H9 (cell line): Measurements from ENCODE around the gene PES1. TPM values are rescaled to one million over a fixed set of nuclear protein-coding genes. Genes with fewer than 3 reads are reported as not detected.
"Not testable (repeated sequence)": the region's sequence is repeated elsewhere in the genome, so short reads cannot be mapped to it uniquely, and the experiment has no call there.

Experiments
- DNase-seq: peaks from one replicate; pipeline ENCODE4 v3.0.0-alpha.2; 2017
- H2AFZ ChIP-seq: one replicate; pipeline ENCODE4 v1.6.1; 2013; ENCODE audit warnings: mild to moderate bottlenecking, low read length, control low read depth, moderate library complexity
- H2AK5ac ChIP-seq: 2 replicates; pipeline ENCODE4 v1.6.1; 2013; ENCODE audit warnings: low read length, control low read depth, mixed read lengths; ENCODE audit not compliant: insufficient read length
- H2BK120ac ChIP-seq: one replicate; pipeline ENCODE4 v1.6.1; 2013; ENCODE audit warnings: low read depth, mild to moderate bottlenecking, low read length, control low read depth, inconsistent platforms; ENCODE audit not compliant: poor library complexity, severe bottlenecking
- H2BK12ac ChIP-seq: 2 replicates; pipeline ENCODE4 v1.6.1; 2013; ENCODE audit warnings: low read length, control low read depth, mixed read lengths, low read depth; ENCODE audit not compliant: insufficient read length
- H2BK15ac ChIP-seq: 2 replicates; pipeline ENCODE4 v1.6.1; 2013; ENCODE audit warnings: low read depth, low read length, control low read depth
- H2BK20ac ChIP-seq: one replicate; pipeline ENCODE4 v1.6.1; 2013; ENCODE audit warnings: low read depth, mild to moderate bottlenecking, low read length, control low read depth, inconsistent platforms; ENCODE audit not compliant: poor library complexity, severe bottlenecking
- H2BK5ac ChIP-seq: 2 replicates; pipeline ENCODE4 v1.6.1; 2013; ENCODE audit warnings: low read length, control low read depth, mixed read lengths; ENCODE audit not compliant: insufficient read length
- H3K14ac ChIP-seq: 2 replicates; pipeline ENCODE4 v1.6.1; 2013; ENCODE audit warnings: low read length, control low read depth; ENCODE audit not compliant: insufficient read depth
- H3K18ac ChIP-seq: 2 replicates; pipeline ENCODE4 v1.6.1; 2013; ENCODE audit warnings: low read depth, mild to moderate bottlenecking, mixed read lengths, low read length, control low read depth; ENCODE audit not compliant: insufficient read length
- H3K23ac ChIP-seq: 2 replicates; pipeline ENCODE4 v1.6.1; 2013; ENCODE audit warnings: low read length, control low read depth, mixed read lengths, low read depth; ENCODE audit not compliant: insufficient read length
- H3K23me2 ChIP-seq: 2 replicates; pipeline ENCODE4 v1.6.1; 2013; ENCODE audit warnings: low read depth, mild to moderate bottlenecking, mixed read lengths, low read length, control low read depth; ENCODE audit not compliant: insufficient read length, poor library complexity, severe bottlenecking
- H3K27ac ChIP-seq: 2 replicates; pipeline ENCODE4 v1.5.1; 2013; ENCODE audit warnings: low read length, control low read depth, mixed read lengths, low read depth; ENCODE audit not compliant: insufficient read length
- H3K27me3 ChIP-seq: 2 replicates; pipeline ENCODE4 v1.6.1; 2013; ENCODE audit warnings: low read length, control low read depth, inconsistent platforms; ENCODE audit not compliant: insufficient read depth
- H3K4ac ChIP-seq: 2 replicates; pipeline ENCODE4 v1.6.1; 2013; ENCODE audit warnings: low read depth, mild to moderate bottlenecking, control low read depth, inconsistent platforms, low read length, moderate library complexity
- H3K4me1 ChIP-seq: 2 replicates; pipeline ENCODE4 v1.6.1; 2013; ENCODE audit warnings: low read length, control low read depth, inconsistent platforms; ENCODE audit not compliant: insufficient read depth
- H3K4me2 ChIP-seq: 2 replicates; pipeline ENCODE4 v1.6.1; 2013; ENCODE audit warnings: low read length, control low read depth, mixed read lengths; ENCODE audit not compliant: insufficient read length, insufficient read depth
- H3K56ac ChIP-seq: 2 replicates; pipeline ENCODE4 v1.6.1; 2013; ENCODE audit warnings: low read depth, mild to moderate bottlenecking, mixed read lengths, low read length, control low read depth; ENCODE audit not compliant: insufficient read length
- H3K79me1 ChIP-seq: 2 replicates; pipeline ENCODE4 v1.6.1; 2013; ENCODE audit warnings: low read depth, mild to moderate bottlenecking, moderate library complexity, low read length, control low read depth, inconsistent platforms; ENCODE audit not compliant: insufficient read depth, poor library complexity, severe bottlenecking
- H3K79me2 ChIP-seq: 2 replicates; pipeline ENCODE4 v1.6.1; 2013; ENCODE audit warnings: low read length, control low read depth, inconsistent platforms; ENCODE audit not compliant: insufficient read depth
- H3K9ac ChIP-seq: 2 replicates; pipeline ENCODE4 v1.6.1; 2013; ENCODE audit warnings: low read length, control low read depth, mixed read lengths; ENCODE audit not compliant: insufficient read length; ENCODE audit errors: extremely low read depth
- H3K9me3 ChIP-seq: one replicate; pipeline ENCODE4 v1.6.1; 2013; ENCODE audit warnings: low read depth, low read length, inconsistent platforms; ENCODE audit not compliant: control insufficient read depth
- H3T11ph ChIP-seq: one replicate; pipeline ENCODE4 v1.6.1; 2013; ENCODE audit warnings: mild to moderate bottlenecking, low read length, control low read depth, inconsistent platforms
- H4K20me1 ChIP-seq: one replicate; pipeline ENCODE4 v1.6.1; 2013; ENCODE audit not compliant: control insufficient read depth, insufficient read length, insufficient read depth
- H4K5ac ChIP-seq: 2 replicates; pipeline ENCODE4 v1.6.1; 2013; ENCODE audit warnings: low read depth, mild to moderate bottlenecking, mixed read lengths, low read length, control low read depth; ENCODE audit not compliant: insufficient read length
- H4K8ac ChIP-seq: replicated peaks from 2 replicates; pipeline ENCODE4 v1.6.1; 2013; ENCODE audit warnings: low read length, control low read depth, mixed read lengths, low read depth; ENCODE audit not compliant: insufficient read length
- H4K91ac ChIP-seq: 2 replicates; pipeline ENCODE4 v1.6.1; 2013; ENCODE audit warnings: low read depth, mild to moderate bottlenecking, moderate library complexity, mixed read lengths, low read length, control low read depth; ENCODE audit not compliant: insufficient read length
- H3K27ac Mint-ChIP-seq, 3 experiments: 2 replicates in 2 of 3; 3 replicates in 1 of 3; pipeline ENCODE4 v1.8.0; 2020 to 2021; ENCODE audit warnings: mixed read lengths in 3 of 3, mild to moderate bottlenecking in 1 of 3, moderate library complexity in 1 of 3
- H3K27me3 Mint-ChIP-seq: 2 replicates; pipeline ENCODE4 v1.8.0; 2021; ENCODE audit warnings: low read depth, mild to moderate bottlenecking, moderate library complexity, mixed read lengths
- H3K36me3 Mint-ChIP-seq, 3 experiments: 2 replicates in 2 of 3; 3 replicates in 1 of 3; pipeline ENCODE4 v1.8.0; 2020 to 2021; ENCODE audit warnings: low read depth in 3 of 3, mixed read lengths in 3 of 3; ENCODE audit not compliant: insufficient read depth in 1 of 3
- H3K4me1 Mint-ChIP-seq, 2 experiments: 2 replicates each; pipeline ENCODE4 v1.8.0; 2020; ENCODE audit warnings: mixed read lengths in 2 of 2
- H3K4me3 Mint-ChIP-seq, 2 experiments: 2 replicates in 1 of 2; 3 replicates in 1 of 2; pipeline ENCODE4 v1.8.0; 2020 to 2021; ENCODE audit warnings: mild to moderate bottlenecking in 2 of 2, mixed read lengths in 2 of 2, moderate library complexity in 1 of 2
- H3K9me3 Mint-ChIP-seq, 2 experiments: 2 replicates in 1 of 2; 3 replicates in 1 of 2; pipeline ENCODE4 v1.8.0; 2020; ENCODE audit warnings: mild to moderate bottlenecking in 2 of 2, mixed read lengths in 2 of 2, moderate library complexity in 1 of 2
- WGBS: extraction: QIAGEN DNeasy Blood & Tissue Kit; methylation state at CpG from one replicate; pipeline ENCODE4 v1.1.7; 2013; ENCODE audit warnings: missing lambda C conversion rate, low lambda C conversion rate, mixed read lengths; ENCODE audit not compliant: insufficient read length; ENCODE audit errors: extremely low coverage; 5-methylcytosine and 5-hydroxymethylcytosine counted together
- total RNA-seq: library from RNA; stranded (reverse); gene quantifications from 2 replicates; pipeline ENCODE4 v1.2.1, GENCODE V29; 2021
- TF ChIP-seq, protein P1 (sequence below): fragments of 200-600 bp; sonication (generic); conservative IDR thresholded peaks from 3 replicates; pipeline ENCODE4 v1.8.0; 2021; ENCODE audit warnings: antibody characterized with exemption, mild to moderate bottlenecking

PES1 gene
- total RNA-seq, 1 experiment from 2014 or later, result 133 TPM

- Histone ChIP-seq H3K23me2 (no peaks in the 10 kb centered on the region), H4K8ac (no peak overlapping the region), H3K27me3 (no peaks in the 10 kb centered on the region), H2AFZ (no peak overlapping the region), H3K27ac (no peak overlapping the region), H4K5ac (no peak overlapping the region), H3K14ac (no peak overlapping the region), H2BK20ac (no peak overlapping the region), H3K79me2 (no peaks in the 10 kb centered on the region), H2BK15ac (no peak overlapping the region), H2BK5ac (no peak overlapping the region), H3K23ac (no peak overlapping the region), H3K9ac (no peak overlapping the region), H3K9me3 (no peaks in the 10 kb centered on the region), H3K4me1 (no peaks in the 10 kb centered on the region), H2AK5ac (no peak overlapping the region), H2BK12ac (no peak overlapping the region), H3K79me1 (no peaks in the 10 kb centered on the region), H3K18ac (no peak overlapping the region), H3K56ac (no peak overlapping the region), H4K20me1 (no peaks in the 10 kb centered on the region), H2BK120ac (no peak overlapping the region), H4K91ac (no peak overlapping the region), H3K4ac (no peak overlapping the region), H3K4me2 (no peak overlapping the region), H3T11ph (no peak overlapping the region)
- peaks cover 0 to 2% (median 0%) of the 10 kb centered on the region in 3 experiments; a peak in 1 of 7 replicates for H3K36me3 Mint-ChIP-seq
- no peaks in the 10 kb centered on the region for H3K9me3 Mint-ChIP-seq
- peak overlapping the region in 2 of 3 experiments; percentile 77 to 94; a peak in 3 of 7 replicates for H3K27ac Mint-ChIP-seq
- H3K4me3 Mint-ChIP-seq, result no peak overlapping the region
- peaks cover 5% of the 10 kb centered on the region for H3K27me3 Mint-ChIP-seq
- H3K4me1 Mint-ChIP-seq, result peaks cover 17 to 26% of the 10 kb centered on the region in 2 experiments
- WGBS, result no CpG with 5 or more reads among the region's 10 CpGs
- TF ChIP-seq, protein P1, sequence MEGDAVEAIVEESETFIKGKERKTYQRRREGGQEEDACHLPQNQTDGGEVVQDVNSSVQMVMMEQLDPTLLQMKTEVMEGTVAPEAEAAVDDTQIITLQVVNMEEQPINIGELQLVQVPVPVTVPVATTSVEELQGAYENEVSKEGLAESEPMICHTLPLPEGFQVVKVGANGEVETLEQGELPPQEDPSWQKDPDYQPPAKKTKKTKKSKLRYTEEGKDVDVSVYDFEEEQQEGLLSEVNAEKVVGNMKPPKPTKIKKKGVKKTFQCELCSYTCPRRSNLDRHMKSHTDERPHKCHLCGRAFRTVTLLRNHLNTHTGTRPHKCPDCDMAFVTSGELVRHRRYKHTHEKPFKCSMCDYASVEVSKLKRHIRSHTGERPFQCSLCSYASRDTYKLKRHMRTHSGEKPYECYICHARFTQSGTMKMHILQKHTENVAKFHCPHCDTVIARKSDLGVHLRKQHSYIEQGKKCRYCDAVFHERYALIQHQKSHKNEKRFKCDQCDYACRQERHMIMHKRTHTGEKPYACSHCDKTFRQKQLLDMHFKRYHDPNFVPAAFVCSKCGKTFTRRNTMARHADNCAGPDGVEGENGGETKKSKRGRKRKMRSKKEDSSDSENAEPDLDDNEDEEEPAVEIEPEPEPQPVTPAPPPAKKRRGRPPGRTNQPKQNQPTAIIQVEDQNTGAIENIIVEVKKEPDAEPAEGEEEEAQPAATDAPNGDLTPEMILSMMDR, result no peak
- peak; percentile 81 for DNase-seq
These were observed 23.4 kb downstream of the PES1 start for GRCh38 chr22:30568137-30568805.

DNA sequence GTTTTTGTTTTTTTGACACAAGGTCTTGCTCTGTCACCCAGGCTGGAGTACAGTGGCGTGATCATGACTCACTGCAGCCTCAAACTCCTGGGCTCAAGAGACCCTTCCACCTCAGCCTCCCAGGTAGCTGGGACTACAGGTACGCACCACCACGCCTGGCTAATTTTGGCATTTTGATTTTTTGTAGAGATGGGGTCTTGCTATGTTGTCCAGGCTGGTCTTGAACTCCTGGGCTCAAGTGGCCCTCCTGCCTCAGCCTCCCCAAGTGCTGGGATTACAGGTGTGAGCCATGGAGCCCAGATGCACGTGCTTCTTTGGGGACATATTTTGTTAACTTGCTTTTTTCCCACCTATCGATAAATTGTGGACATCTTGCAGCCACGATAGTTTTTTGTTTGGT, 24.4 kb downstream of the PES1 start:
- not testable (repeated sequence) for H3T11ph ChIP-seq, H3K4me2 ChIP-seq, H2BK5ac ChIP-seq, H3K23me2 ChIP-seq, H3K27me3 ChIP-seq, H3K18ac ChIP-seq, H2AFZ ChIP-seq, H4K20me1 ChIP-seq, H3K27me3 Mint-ChIP-seq, H4K91ac ChIP-seq, H3K4me1 ChIP-seq, H2BK12ac ChIP-seq, H3K36me3 Mint-ChIP-seq, H3K23ac ChIP-seq, H3K9me3 Mint-ChIP-seq, H3K4ac ChIP-seq, H3K9me3 ChIP-seq, H3K79me1 ChIP-seq, H2BK120ac ChIP-seq, DNase-seq, H3K56ac ChIP-seq, H3K27ac ChIP-seq, H3K27ac Mint-ChIP-seq, H2BK20ac ChIP-seq, H3K4me3 Mint-ChIP-seq, H3K79me2 ChIP-seq, H3K14ac ChIP-seq, H2AK5ac ChIP-seq, H3K9ac ChIP-seq, H4K8ac ChIP-seq, H2BK15ac ChIP-seq, H4K5ac ChIP-seq
- no CpG with 5 or more reads among the region's 6 CpGs for WGBS
- peaks cover 17 to 24% of the 10 kb centered on the region in 2 experiments for H3K4me1 Mint-ChIP-seq
